T-cell (primary cell): ENCODE data around the gene LYPD3. TPM values are rescaled to one million over a fixed set of nuclear protein-coding genes. Genes with fewer than 3 reads are reported as not detected.

Source experiments
- ATAC-seq, 4 experiments: fragments of 200-7000 bp in 3 of 4; fragments of 150-1000 bp in 1 of 4; cut with Tn5 transposase; replicated peaks in 1 of 4; 1 replicate in 3 of 4; 2 replicates in 1 of 4; pipeline ENCODE4 v1.10.0; 2021; ENCODE audit warnings: moderate library complexity in 3 of 4, mild to moderate bottlenecking in 2 of 4, moderate number of reproducible peaks in 1 of 4
- CTCF ChIA-PET, 2 donors: fragments of 300-600 bp; sonication (Branson Sonifier 250); formaldehyde crosslinking; loops; one replicate each; lab custom pipeline; 2022; ENCODE audit warnings: antibody characterized with exemption in 2 of 2; lab: Charles Lee
- POLR2A ChIA-PET, 2 donors: fragments of 300-600 bp; sonication (Branson Sonifier 250); formaldehyde crosslinking; loops; one replicate each; lab custom pipeline; 2022; ENCODE audit warnings: antibody characterized with exemption in 2 of 2; lab: Charles Lee
- DNase-seq, 35 experiments: peaks; one replicate each; pipeline versions ENCODE4 v3.0.0 to v3.0.0-alpha.2; 2013 to 2023
- H3K27ac ChIP-seq: one replicate; pipeline ENCODE4 v1.5.1; 2013; ENCODE audit warnings: low read length
- H3K27me3 ChIP-seq, 2 experiments: replicated peaks in 1 of 2; 1 replicate in 1 of 2; 2 replicates in 1 of 2; pipeline versions ENCODE4 v1.6.1 to v1.7.0; 2013; ENCODE audit warnings: low read length in 1 of 2, mixed read lengths in 1 of 2; ENCODE audit not compliant: control insufficient read depth in 2 of 2, insufficient read depth in 2 of 2; ENCODE audit errors: extremely low read depth in 1 of 2
- H3K36me3 ChIP-seq, 2 donors: 1 replicate in 1 of 2; 2 replicates in 1 of 2; pipeline versions ENCODE4 v1.6.1 to v1.7.0; 2013; ENCODE audit warnings: low read length in 1 of 2; ENCODE audit not compliant: control insufficient read depth in 2 of 2, insufficient read depth in 1 of 2; ENCODE audit errors: extremely low read depth in 1 of 2
- H3K4me1 ChIP-seq, 2 experiments: 1 replicate in 1 of 2; 2 replicates in 1 of 2; pipeline versions ENCODE4 v1.6.1 to v1.7.0; 2013; ENCODE audit warnings: low read length in 2 of 2, mixed read lengths in 1 of 2; ENCODE audit not compliant: insufficient read depth in 2 of 2, control insufficient read depth in 1 of 2; ENCODE audit errors: extremely low read depth in 1 of 2
- H3K4me3 ChIP-seq, 2 donors: 1 replicate in 1 of 2; 2 replicates in 1 of 2; pipeline versions ENCODE4 v1.5.1 to v1.7.0; 2013; ENCODE audit warnings: mild to moderate bottlenecking in 2 of 2, low read length in 1 of 2, moderate library complexity in 1 of 2; ENCODE audit not compliant: control insufficient read depth in 1 of 2; ENCODE audit errors: extremely low read depth in 1 of 2
- H3K9me3 ChIP-seq: 2 replicates; pipeline ENCODE4 v1.7.0; 2013
- H3K27ac Mint-ChIP-seq, 2 donors: one replicate each; pipeline ENCODE4 v1.8.0; 2020 to 2021; ENCODE audit warnings: mild to moderate bottlenecking in 2 of 2, mixed read lengths in 2 of 2
- H3K27me3 Mint-ChIP-seq, 2 donors: one replicate each; pipeline ENCODE4 v1.8.0; 2021 to 2022; ENCODE audit warnings: mixed read lengths in 2 of 2
- H3K36me3 Mint-ChIP-seq: one replicate; pipeline ENCODE4 v1.8.0; 2021; ENCODE audit warnings: mixed read lengths
- H3K4me1 Mint-ChIP-seq, 3 donors: one replicate each; pipeline ENCODE4 v1.8.0; 2020 to 2022; ENCODE audit warnings: mixed read lengths in 3 of 3, mild to moderate bottlenecking in 1 of 3
- H3K4me3 Mint-ChIP-seq, 3 donors: one replicate each; pipeline ENCODE4 v1.8.0; 2020 to 2022; ENCODE audit warnings: mild to moderate bottlenecking in 3 of 3, mixed read lengths in 3 of 3, moderate library complexity in 3 of 3
- H3K9me3 Mint-ChIP-seq, 3 donors: one replicate each; pipeline ENCODE4 v1.8.0; 2020 to 2022; ENCODE audit warnings: mixed read lengths in 3 of 3
- WGBS: methylation state at CpG from one replicate; pipeline ENCODE4 v1.1.5; 2013; ENCODE audit warnings: missing lambda C conversion rate; ENCODE audit not compliant: insufficient coverage; 5-methylcytosine and 5-hydroxymethylcytosine counted together
- total RNA-seq, 35 experiments: library from RNA in 6 of 35; stranded (reverse) in 6 of 35; fragments of 120-200 nt in 1 of 35; gene quantifications; one replicate each; pipeline versions ENCODE4 v1.2.1 to v1.2.4 and lab custom pipeline; 2013 to 2026

Gene LYPD3
- total RNA-seq, 5 donors from 2014 or later (not counting 1 experiment from before 2014, with no cell fraction given) = 2.8 to 24.0 (median 4.6) TPM

DNA sequence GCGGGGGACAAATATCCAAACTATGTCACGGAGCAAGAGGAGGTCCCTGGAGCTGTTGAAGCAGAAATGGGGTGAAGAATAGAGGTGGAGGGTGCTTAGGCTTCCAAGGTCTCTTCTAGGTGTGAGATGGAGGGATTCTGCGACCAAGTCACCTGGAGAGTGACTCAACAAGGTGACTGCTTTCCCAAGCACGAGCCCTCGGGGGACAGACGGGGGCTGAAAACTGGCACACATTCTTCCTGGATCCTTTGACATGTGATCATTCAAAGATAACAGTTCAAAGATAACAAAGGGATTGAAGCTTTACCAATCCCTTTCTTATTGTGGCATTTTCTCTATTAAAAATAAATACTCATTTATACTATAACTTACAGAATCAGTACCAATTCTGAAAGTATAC lies 53.0 kb downstream of the LYPD3 start:
- WGBS = 65% methylated on average over 3 of the region's 6 CpGs
- Mint-ChIP-seq H3K27me3 (peaks cover 2 to 5% of the 10 kb centered on the region in 2 donors), H3K4me1 (no peaks in the 10 kb centered on the region), H3K27ac (no peak overlapping the region), H3K4me3 (no peak overlapping the region), H3K36me3 (no peaks in the 10 kb centered on the region), H3K9me3 (no peaks in the 10 kb centered on the region)
- H3K4me3 ChIP-seq = no peak overlapping the region
- no peaks in the 10 kb centered on the region for H3K4me1 ChIP-seq
- H3K27ac ChIP-seq = no peak overlapping the region
- H3K27me3 ChIP-seq = peaks cover 0 to 13% of the 10 kb centered on the region in 2 experiments
- H3K36me3 ChIP-seq = no peaks in the 10 kb centered on the region
- ChIA-PET CTCF (no interaction called here), POLR2A (no interaction called here)
- H3K9me3 ChIP-seq = no peaks in the 10 kb centered on the region
- DNase-seq (no peak), ATAC-seq (no peak)

Other genes with a start within 250 kb of the LYPD3 start
- gene PSG9, start 196.1 kb downstream of the LYPD3 start, total RNA-seq = not detected
- gene CD177, start 111.9 kb downstream of the LYPD3 start, total RNA-seq = not detected
- not detected for gene TEX101, start 50.7 kb downstream of the LYPD3 start, total RNA-seq
- gene PHLDB3, start 39.1 kb upstream of the LYPD3 start, total RNA-seq = 10 to 100 TPM; 39.4 to 61.0 (median 53.9) TPM
- 10 to 100 TPM; 19.1 to 39.4 (median 34.7) TPM for gene ETHE1, start 61.6 kb upstream of the LYPD3 start, total RNA-seq
- gene ZNF575, start 67.6 kb upstream of the LYPD3 start, total RNA-seq = 10 to 100 TPM in 1 of 5 donors, 1 to 10 TPM in 4; 3.4 to 12.7 (median 6.2) TPM
- 10 to 100 TPM; 31.7 to 37.8 (median 35.4) TPM for gene XRCC1, start 109.9 kb upstream of the LYPD3 start, total RNA-seq
- gene PINLYP, start 110.2 kb upstream of the LYPD3 start, total RNA-seq = 1 to 10 TPM in 3 of 5 donors, under 1 TPM in 2; 0.28 to 2.5 (median 1.5) TPM
- gene IRGQ, start 130.5 kb upstream of the LYPD3 start, total RNA-seq = 10 to 100 TPM; 17.5 to 30.2 (median 19.9) TPM
- 10 to 100 TPM in 3 of 5 donors, 1 to 10 TPM in 2; 5.4 to 19.6 (median 16.9) TPM for gene ZNF576, start 131.0 kb upstream of the LYPD3 start, total RNA-seq
- gene SRRM5, start 146.5 kb upstream of the LYPD3 start, total RNA-seq = 1 to 10 TPM in 4 of 5 donors, under 1 TPM in 1; 0.55 to 1.6 (median 1.2) TPM
- 10 to 100 TPM; 28.9 to 35.2 (median 34.5) TPM for gene ZNF428, start 154.0 kb upstream of the LYPD3 start, total RNA-seq
- gene CADM4, start 174.2 kb upstream of the LYPD3 start, total RNA-seq = under 1 TPM; 0.16 to 0.61 (median 0.45) TPM
- 1 to 10 TPM; 3.0 to 7.7 (median 4.2) TPM for gene PLAUR, start 204.6 kb upstream of the LYPD3 start, total RNA-seq